ENCODE measurements around the gene PKD2. TPM values are rescaled to one million over a fixed set of nuclear protein-coding genes. Genes with fewer than 3 reads are reported as not detected.
A peak's percentile ranks its signal among the peaks of the same experiment; 100 is the strongest.

Gene PKD2
- total RNA-seq, 2 donors from 2014 or later = 7.8 to 19.5 TPM

- ATAC-seq (no peak), DNase-seq (ENCODE audit: low spot score) (no peak)
- no peak overlapping the region for H3K4me3 Mint-ChIP-seq
- no peak overlapping the region for H3K27ac Mint-ChIP-seq
- no peaks in the 10 kb centered on the region for H3K36me3 Mint-ChIP-seq
- H3K9me3 Mint-ChIP-seq = no peaks in the 10 kb centered on the region
- no peaks in the 10 kb centered on the region for H3K27me3 Mint-ChIP-seq
- H3K4me1 Mint-ChIP-seq (ENCODE audit: low read depth in 2 of 2) = no peaks in the 10 kb centered on the region
These were observed 71.1 kb downstream of the PKD2 start for GRCh38 chr4:88078579-88078978.

- H3K36me3 Mint-ChIP-seq = no peaks in the 10 kb centered on the region
- H3K27me3 Mint-ChIP-seq = no peaks in the 10 kb centered on the region
- H3K9me3 Mint-ChIP-seq = no peaks in the 10 kb centered on the region
- H3K4me1 Mint-ChIP-seq (ENCODE audit: low read depth in 2 of 2) = no peaks in the 10 kb centered on the region
- H3K27ac Mint-ChIP-seq = no peak overlapping the region
- ATAC-seq (no peak), DNase-seq (ENCODE audit: low spot score) (no peak)
- no peak overlapping the region for H3K4me3 Mint-ChIP-seq
These were observed 73.2 kb downstream of the PKD2 start for GRCh38 chr4:88080626-88081025.

- Mint-ChIP-seq H3K4me1 (ENCODE audit: low read depth in 2 of 2) (no peaks in the 10 kb centered on the region), H3K4me3 (no peak overlapping the region), H3K9me3 (no peaks in the 10 kb centered on the region), H3K27me3 (no peaks in the 10 kb centered on the region), H3K36me3 (no peaks in the 10 kb centered on the region), H3K27ac (no peak overlapping the region)
- DNase-seq (ENCODE audit: low spot score) = no peak
- ATAC-seq = no peak
These were observed 79.6 kb downstream of the PKD2 start for GRCh38 chr4:88087004-88087403.

GRCh38 chr4:88090898-88091297, 83.5 kb downstream of the PKD2 start:
- Mint-ChIP-seq H3K27ac (no peak overlapping the region), H3K27me3 (no peaks in the 10 kb centered on the region), H3K36me3 (no peaks in the 10 kb centered on the region), H3K4me3 (no peak overlapping the region), H3K9me3 (no peaks in the 10 kb centered on the region), H3K4me1 (ENCODE audit: low read depth in 2 of 2) (no peaks in the 10 kb centered on the region)
- DNase-seq (ENCODE audit: low spot score) (no peak), ATAC-seq (no peak)

- Mint-ChIP-seq H3K27me3 (no peaks in the 10 kb centered on the region), H3K4me1 (ENCODE audit: low read depth in 2 of 2) (no peaks in the 10 kb centered on the region), H3K27ac (no peak overlapping the region), H3K4me3 (no peak overlapping the region), H3K9me3 (no peaks in the 10 kb centered on the region), H3K36me3 (no peaks in the 10 kb centered on the region)
- no peak for DNase-seq (ENCODE audit: low spot score)
- no peak for ATAC-seq
These were observed 83.9 kb downstream of the PKD2 start for GRCh38 chr4:88091378-88091777.

- Mint-ChIP-seq H3K27ac (no peak overlapping the region), H3K4me3 (no peak overlapping the region), H3K36me3 (no peaks in the 10 kb centered on the region), H3K4me1 (ENCODE audit: low read depth in 2 of 2) (no peaks in the 10 kb centered on the region), H3K9me3 (no peaks in the 10 kb centered on the region), H3K27me3 (no peaks in the 10 kb centered on the region)
- DNase-seq (ENCODE audit: low spot score) (no peak), ATAC-seq (no peak)
These were observed 86.4 kb downstream of the PKD2 start for GRCh38 chr4:88093874-88094273.

- no peak for ATAC-seq
- H3K27me3 Mint-ChIP-seq = no peaks in the 10 kb centered on the region
- no peak overlapping the region for H3K4me3 Mint-ChIP-seq
- DNase-seq (ENCODE audit: low spot score) = no peak
- H3K9me3 Mint-ChIP-seq = no peaks in the 10 kb centered on the region
- no peak overlapping the region for H3K27ac Mint-ChIP-seq
- H3K36me3 Mint-ChIP-seq = no peaks in the 10 kb centered on the region
- no peaks in the 10 kb centered on the region for H3K4me1 Mint-ChIP-seq (ENCODE audit: low read depth in 2 of 2)
These were observed 89.9 kb downstream of the PKD2 start for GRCh38 chr4:88097301-88097700.

GRCh38 chr4:88097781-88098180, 90.3 kb downstream of the PKD2 start:
- ATAC-seq (no peak), DNase-seq (ENCODE audit: low spot score) (no peak)
- Mint-ChIP-seq H3K9me3 (no peaks in the 10 kb centered on the region), H3K4me3 (no peak overlapping the region), H3K36me3 (no peaks in the 10 kb centered on the region), H3K4me1 (ENCODE audit: low read depth in 2 of 2) (no peaks in the 10 kb centered on the region), H3K27me3 (no peaks in the 10 kb centered on the region), H3K27ac (no peak overlapping the region)

- Mint-ChIP-seq H3K9me3 (no peaks in the 10 kb centered on the region), H3K4me1 (ENCODE audit: low read depth in 2 of 2) (no peaks in the 10 kb centered on the region), H3K4me3 (no peak overlapping the region), H3K27me3 (no peaks in the 10 kb centered on the region), H3K27ac (no peak overlapping the region), H3K36me3 (no peaks in the 10 kb centered on the region)
- peak in 1 of 2 donors; percentile 50 for ATAC-seq
- no peak for DNase-seq (ENCODE audit: low spot score)
These were observed 91.7 kb downstream of the PKD2 start for GRCh38 chr4:88098993-88099752.

- no peaks in the 10 kb centered on the region for H3K27me3 Mint-ChIP-seq
- no peaks in the 10 kb centered on the region for H3K4me1 Mint-ChIP-seq (ENCODE audit: low read depth in 2 of 2)
- H3K27ac Mint-ChIP-seq = no peak overlapping the region
- no peak overlapping the region for H3K4me3 Mint-ChIP-seq
- no peaks in the 10 kb centered on the region for H3K9me3 Mint-ChIP-seq
- no peak for ATAC-seq
- H3K36me3 Mint-ChIP-seq = no peaks in the 10 kb centered on the region
- no peak for DNase-seq (ENCODE audit: low spot score)
These were observed 93.7 kb downstream of the PKD2 start for GRCh38 chr4:88101165-88101564.

- Mint-ChIP-seq H3K9me3 (no peaks in the 10 kb centered on the region), H3K27ac (no peak overlapping the region), H3K4me3 (no peak overlapping the region), H3K27me3 (no peaks in the 10 kb centered on the region), H3K36me3 (no peaks in the 10 kb centered on the region), H3K4me1 (ENCODE audit: low read depth in 2 of 2) (no peaks in the 10 kb centered on the region)
- DNase-seq (ENCODE audit: low spot score) (no peak), ATAC-seq (no peak)
These were observed 94.6 kb downstream of the PKD2 start for GRCh38 chr4:88102026-88102425.

- H3K27ac Mint-ChIP-seq = no peak overlapping the region
- H3K4me1 Mint-ChIP-seq (ENCODE audit: low read depth in 2 of 2) = no peaks in the 10 kb centered on the region
- ATAC-seq (no peak), DNase-seq (ENCODE audit: low spot score) (no peak)
- H3K4me3 Mint-ChIP-seq = no peak overlapping the region
- H3K36me3 Mint-ChIP-seq = no peaks in the 10 kb centered on the region
- no peaks in the 10 kb centered on the region for H3K27me3 Mint-ChIP-seq
- H3K9me3 Mint-ChIP-seq = no peaks in the 10 kb centered on the region
These were observed 97.6 kb downstream of the PKD2 start for GRCh38 chr4:88104902-88105610.

- no peak for ATAC-seq
- H3K27ac Mint-ChIP-seq = no peak overlapping the region
- H3K36me3 Mint-ChIP-seq = no peaks in the 10 kb centered on the region
- DNase-seq (ENCODE audit: low spot score) = no peak
- no peaks in the 10 kb centered on the region for H3K4me1 Mint-ChIP-seq (ENCODE audit: low read depth in 2 of 2)
- H3K9me3 Mint-ChIP-seq = no peaks in the 10 kb centered on the region
- no peaks in the 10 kb centered on the region for H3K27me3 Mint-ChIP-seq
- no peak overlapping the region for H3K4me3 Mint-ChIP-seq
These were observed 98.8 kb downstream of the PKD2 start for GRCh38 chr4:88106205-88106604.

- Mint-ChIP-seq H3K4me1 (ENCODE audit: low read depth in 2 of 2) (no peaks in the 10 kb centered on the region), H3K27ac (no peak overlapping the region), H3K27me3 (no peaks in the 10 kb centered on the region), H3K4me3 (no peak overlapping the region), H3K36me3 (no peaks in the 10 kb centered on the region), H3K9me3 (no peaks in the 10 kb centered on the region)
- DNase-seq (ENCODE audit: low spot score) = no peak
- no peak for ATAC-seq
These were observed 100.1 kb downstream of the PKD2 start for GRCh38 chr4:88107406-88108107.

Data from natural killer cell treated with Interleukin-12 subunit alpha and Interleukin-12 subunit beta and Interleukin-15 and Interleukin-18, amount 100 ng/mL, for 72 hours (primary cell).